ENCODE results near the gene MCHR2.

GRCh38 chr6:99879431-99879830 is 114.6 kb downstream of the MCHR2 start:
- TF ChIP-seq PRDM10 (CRISPR knock-in tag; IDR thresholded peaks at IDR 0.05; ENCODE audit: low read depth) (no peak), PATZ1 (CRISPR knock-in tag; IDR thresholded peaks at IDR 0.05) (no peak), CTCF (CRISPR knock-in tag; IDR thresholded peaks at IDR 0.05) (no peak), EZH2 (conservative IDR thresholded peaks at IDR 0.05; ENCODE audit: low read depth, low read length) (no peak), ZBTB44 (CRISPR knock-in tag; IDR thresholded peaks at IDR 0.05) (no peak), SP2 (CRISPR knock-in tag; IDR thresholded peaks at IDR 0.05) (no peak), ZNF547 (CRISPR knock-in tag; IDR thresholded peaks at IDR 0.05) (no peak), ZFX (CRISPR knock-in tag; IDR thresholded peaks at IDR 0.05; ENCODE audit: low read depth) (no peak), ZNF274 (CRISPR knock-in tag; IDR thresholded peaks at IDR 0.05) (no peak), CEBPB (IDR thresholded peaks at IDR 0.05; ENCODE audit: borderline replicate concordance, low read depth, low read length) (no peak), NR2F2 (IDR thresholded peaks at IDR 0.05; ENCODE audit: borderline replicate concordance, low read depth) (no peak), ZNF121 (CRISPR knock-in tag; IDR thresholded peaks at IDR 0.05) (no peak), ZNF468 (CRISPR knock-in tag; IDR thresholded peaks at IDR 0.05) (no peak)
